NCI-H2107 (cell line): ENCODE measurements around the gene TNRC6B.
"Not testable (repeated sequence)": the region's sequence is repeated elsewhere in the genome, so short reads cannot be mapped to it uniquely, and the experiment has no call there.

Source experiments
- DNase-seq: peaks from one replicate; lab custom pipeline; 2025; lab: John Stamatoyannopoulos, UW

TNRC6B gene

DNA sequence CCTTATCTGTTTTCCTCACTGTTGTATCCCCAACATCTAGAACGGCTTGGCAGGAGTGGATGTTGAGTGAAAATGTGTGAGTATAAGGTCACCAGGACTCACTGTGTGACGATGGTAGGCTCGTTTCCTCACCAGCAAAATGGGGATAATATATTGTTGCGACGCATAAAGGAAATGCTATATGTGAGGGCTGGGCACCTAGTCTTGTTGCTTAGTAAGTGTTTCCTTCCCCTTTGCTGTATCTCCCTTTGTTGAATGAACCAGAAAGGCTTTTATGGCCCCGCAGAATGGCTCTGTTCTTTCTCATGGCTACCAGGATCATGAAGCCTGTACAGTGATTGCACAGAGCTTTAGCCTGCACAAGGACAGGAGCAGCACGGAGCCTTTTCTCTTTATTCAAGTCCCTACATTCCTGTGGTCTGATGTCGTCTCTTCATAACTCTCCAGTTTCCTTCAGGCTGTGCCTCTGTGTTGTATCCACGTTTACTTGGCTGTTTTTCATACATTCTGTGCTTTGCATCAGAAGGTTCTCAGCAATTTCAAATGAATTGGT lies 5.4 kb downstream of the TNRC6B start:
- DNase-seq = no peak

DNA sequence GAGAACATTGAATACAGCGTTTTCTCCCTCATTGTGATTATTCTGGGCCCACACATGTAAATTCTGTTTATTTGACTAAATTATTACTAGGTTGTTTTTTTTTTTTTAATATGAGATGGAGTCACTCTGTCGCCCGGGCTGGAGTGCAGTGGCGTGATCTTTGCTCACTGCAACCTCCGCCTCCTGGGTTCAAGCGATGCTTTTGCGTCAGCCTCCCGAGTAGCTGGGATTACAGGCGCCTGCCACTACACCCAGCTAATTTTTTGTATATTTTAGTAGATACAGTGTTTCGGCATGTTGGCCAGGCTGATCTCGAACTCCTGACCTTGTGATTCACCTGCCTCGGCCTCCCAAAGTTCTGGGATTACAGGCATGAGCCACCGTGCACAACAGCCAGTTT lies 5.9 kb downstream of the TNRC6B start:
- not testable (repeated sequence) for DNase-seq

DNA sequence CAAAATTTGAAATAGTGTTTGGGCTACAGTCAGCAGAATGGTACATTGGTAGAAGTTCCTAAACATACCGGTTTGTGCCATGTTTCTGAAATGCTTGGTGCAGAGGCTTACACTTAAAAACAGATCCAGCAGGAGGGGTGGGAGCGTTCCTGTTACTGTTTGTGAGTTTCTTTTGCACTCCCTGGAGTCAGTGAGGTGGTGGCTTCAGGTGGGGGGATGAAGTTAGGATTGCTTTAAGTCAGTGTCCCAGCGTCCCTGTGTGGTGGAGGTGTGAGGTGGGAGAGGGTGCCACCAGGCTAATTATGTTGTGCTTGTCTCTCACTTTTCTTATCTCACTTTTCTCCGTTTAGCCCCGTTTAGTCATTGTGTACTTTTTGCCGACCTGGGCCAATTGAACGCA lies 9.7 kb downstream of the TNRC6B start:
- no peak for DNase-seq

DNA sequence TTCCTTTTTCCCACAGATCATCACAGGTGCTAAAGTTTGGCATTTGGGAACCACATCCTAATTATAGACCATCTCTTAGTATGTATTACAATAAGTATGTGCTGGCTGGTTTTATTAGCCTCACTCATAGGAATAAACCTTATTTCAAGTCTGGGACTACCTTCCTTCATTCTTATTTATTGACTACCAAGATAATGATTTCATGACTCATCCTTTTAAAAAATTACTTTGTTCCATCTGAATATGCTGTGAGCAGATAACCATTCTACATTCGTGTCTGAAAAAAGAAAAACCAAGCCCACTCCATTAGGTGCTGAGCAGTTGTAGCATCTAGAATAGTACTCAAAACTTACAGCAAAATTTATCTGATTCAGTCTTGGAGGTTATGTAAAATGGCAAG lies 12.3 kb downstream of the TNRC6B start:
- DNase-seq = no peak

DNA sequence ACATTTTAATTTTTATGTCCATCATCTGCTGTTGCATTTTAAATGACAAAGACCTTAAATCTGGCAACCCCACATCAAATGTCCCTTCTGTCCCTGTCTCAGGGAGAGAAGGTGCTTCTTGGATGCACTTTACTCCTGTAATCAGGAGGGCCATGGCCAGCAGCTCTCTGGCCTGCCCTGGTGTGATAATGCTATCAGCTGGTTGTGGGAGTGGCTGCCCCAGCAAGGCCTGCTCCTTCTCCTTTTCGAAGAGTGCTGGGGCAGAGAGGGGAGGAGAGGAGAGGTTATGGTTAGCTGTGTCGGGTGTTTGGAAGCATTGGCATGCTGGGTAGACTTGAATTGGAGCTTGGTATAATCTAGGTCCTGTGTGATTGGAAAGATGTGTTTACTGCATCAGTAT lies 12.8 kb downstream of the TNRC6B start:
- DNase-seq = no peak

DNA sequence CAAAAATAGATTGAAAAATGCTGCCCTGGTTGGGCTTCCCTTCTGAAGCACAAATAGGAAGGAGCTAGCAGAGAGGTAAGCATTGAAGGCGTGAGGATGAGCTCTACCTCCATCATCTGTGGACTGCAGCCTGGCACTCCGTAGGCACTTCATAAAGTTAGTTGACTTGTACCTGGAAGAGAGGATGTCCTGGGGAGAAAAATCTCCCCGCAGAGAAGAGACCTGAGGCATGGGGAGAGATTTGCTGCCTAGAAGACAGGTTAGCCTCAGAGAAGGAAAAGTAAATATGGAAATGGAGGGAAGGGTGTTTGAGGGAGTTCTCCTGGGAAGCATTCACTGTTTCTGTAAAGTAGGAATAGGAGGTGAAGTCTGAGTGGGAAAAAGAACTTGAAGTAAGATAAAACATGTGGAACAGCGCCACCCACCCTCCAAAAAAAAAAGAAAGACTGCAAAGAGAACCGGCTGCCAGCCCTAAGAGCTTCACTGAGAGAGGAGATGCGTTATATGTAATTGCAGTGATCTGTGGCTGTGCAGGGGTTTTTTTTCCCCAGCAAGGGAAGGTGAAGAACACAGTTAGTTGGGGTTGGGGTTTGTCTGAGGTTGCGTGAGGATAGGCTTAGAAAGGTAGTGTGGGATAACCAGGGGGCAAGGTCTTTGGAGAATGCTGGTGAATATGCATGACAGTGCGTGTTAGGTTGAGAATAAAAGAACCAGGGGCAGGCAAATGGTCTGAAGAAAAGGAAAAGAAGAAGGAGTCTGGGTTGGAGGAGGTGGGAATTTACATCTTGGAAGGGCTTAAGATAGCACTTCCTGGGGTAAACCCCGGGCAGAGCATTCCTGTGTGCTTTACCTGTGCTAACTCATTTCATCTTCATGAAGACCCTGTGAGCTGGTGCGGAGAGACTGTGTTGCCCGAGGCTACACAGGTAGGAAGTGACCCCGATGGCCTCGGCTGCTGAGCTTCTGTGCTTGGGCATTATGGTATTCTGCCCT lies 16.0 kb downstream of the TNRC6B start:
- no peak for DNase-seq

DNA sequence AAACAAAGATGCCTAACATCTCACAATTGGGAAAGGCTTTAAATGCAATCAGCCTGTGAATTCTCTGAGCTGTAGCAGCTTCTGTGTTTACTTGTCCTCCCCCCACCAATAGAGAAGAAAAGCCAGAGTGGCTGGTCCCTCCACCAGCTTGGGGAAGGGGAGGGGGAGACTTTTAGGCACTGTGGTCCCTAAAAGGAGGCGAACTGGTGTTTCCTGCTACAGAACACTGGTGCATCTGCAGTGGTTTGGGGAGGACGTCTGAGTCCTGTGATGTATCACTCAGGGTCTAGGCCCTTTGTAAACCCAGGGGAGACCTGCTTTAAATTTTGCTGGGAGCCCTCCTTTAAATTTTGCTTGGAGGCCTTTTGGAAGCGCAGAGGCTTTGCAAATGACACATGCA lies 16.9 kb downstream of the TNRC6B start:
- no peak for DNase-seq

DNA sequence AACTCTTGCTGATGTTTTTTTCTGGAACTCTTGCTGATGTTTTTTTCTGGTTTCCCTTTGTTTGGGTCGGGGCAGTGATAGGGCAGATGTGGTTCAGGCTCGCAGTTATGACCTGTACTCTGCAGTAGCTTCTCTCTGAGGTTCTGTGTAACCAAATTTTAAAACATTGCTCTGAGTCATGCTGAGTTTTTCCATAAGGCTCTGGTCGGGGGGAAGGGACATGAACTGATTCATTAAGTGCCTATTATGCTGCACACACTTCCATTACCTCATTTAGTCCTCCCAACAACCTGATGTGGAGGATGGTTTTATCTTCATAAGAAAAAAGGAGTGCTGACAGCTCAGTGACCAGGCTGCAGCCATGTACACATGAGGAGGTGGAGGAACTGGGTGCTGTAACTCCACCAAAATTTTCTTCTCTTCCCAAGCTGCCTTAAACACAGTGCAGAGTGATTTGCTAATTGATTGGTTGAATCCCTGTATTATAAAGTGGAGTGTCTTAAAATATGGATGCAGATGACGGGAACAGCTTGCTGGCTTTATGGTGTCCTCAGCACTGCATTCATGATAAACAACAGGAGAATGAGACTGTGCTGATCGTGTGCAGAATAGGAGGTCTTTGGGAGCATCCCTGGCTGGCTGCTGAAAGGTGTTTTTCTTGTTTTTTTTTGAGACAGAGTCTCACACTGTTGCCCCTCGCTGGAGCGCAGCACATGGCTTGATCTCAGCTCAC lies 19.1 kb downstream of the TNRC6B start:
- DNase-seq = no peak

DNA sequence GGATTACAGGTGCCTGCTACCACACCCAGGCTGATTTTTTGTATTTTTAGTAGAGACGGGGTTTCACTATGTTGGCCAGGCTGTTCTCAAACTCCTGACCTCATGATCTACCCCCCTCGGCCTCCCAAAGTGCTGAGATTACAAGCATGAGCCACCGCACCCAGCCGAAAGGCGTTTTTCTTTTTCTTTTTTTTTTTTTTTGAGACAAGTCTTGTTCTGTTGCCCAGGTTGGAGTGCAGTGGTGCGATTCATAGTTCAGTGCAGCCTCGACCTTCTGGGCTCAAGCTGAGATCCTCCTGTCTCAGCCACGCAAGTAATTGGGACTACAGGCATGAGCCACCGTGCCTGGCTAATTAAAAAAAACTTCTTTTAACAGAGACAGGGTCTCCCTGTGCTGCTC lies 19.7 kb downstream of the TNRC6B start:
- DNase-seq = not testable (repeated sequence)

DNA sequence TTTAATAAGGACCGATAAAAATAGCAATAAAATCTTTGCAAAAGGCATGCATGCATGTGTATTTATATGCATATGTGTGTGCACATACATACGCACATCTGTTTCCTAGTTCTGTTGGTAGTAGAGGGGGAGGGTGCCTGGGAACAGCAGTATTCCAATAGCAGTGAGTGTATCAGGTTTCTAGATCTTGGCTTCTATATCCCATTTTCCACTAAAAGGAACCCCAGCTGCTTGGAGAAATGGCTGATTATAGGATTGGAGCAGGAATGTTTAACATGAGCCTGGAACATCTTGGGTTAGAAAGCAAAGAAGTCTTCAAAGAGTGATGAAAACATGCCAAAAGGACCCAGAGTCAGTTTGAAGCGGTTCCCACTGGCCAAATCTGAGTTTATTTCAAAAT lies 21.0 kb downstream of the TNRC6B start:
- no peak for DNase-seq

DNA sequence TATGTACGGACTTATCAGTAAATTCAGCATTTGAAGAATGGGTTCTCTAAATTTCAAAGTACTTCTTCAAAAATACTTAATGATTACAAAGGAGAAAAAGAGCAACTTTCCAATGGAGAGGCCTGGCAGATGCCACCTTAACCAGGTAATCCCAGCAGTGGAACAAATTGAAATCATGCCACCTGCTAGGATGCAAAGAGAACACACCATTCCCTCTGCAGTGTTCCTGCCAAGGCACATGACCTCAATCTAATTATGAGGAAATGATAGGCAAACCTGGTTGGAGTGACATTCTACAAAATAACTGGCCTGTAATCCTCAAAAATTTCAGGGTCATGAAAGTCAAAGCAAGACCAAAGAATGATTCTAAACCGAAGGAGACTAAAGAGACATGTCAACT lies 21.5 kb downstream of the TNRC6B start:
- no peak for DNase-seq

DNA sequence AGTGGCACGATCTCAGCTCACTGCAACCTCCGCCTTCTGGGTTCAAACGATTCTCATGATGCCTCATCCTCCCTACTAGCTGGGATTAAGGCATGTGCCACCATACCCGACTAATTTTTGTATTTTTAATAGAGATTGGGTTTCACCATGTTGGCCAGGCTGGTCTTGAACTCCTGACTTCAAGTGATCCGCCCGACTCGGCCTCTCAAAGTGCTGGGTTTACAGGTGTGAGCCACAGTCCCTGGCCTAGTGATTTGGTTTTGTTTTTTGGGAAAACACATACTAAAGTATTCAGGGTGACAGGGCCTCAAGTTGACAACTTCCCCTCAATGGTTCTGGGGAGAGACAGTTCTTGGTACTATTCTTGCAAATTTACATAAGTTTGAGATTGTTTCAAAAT lies 22.1 kb downstream of the TNRC6B start:
- DNase-seq = no peak

DNA sequence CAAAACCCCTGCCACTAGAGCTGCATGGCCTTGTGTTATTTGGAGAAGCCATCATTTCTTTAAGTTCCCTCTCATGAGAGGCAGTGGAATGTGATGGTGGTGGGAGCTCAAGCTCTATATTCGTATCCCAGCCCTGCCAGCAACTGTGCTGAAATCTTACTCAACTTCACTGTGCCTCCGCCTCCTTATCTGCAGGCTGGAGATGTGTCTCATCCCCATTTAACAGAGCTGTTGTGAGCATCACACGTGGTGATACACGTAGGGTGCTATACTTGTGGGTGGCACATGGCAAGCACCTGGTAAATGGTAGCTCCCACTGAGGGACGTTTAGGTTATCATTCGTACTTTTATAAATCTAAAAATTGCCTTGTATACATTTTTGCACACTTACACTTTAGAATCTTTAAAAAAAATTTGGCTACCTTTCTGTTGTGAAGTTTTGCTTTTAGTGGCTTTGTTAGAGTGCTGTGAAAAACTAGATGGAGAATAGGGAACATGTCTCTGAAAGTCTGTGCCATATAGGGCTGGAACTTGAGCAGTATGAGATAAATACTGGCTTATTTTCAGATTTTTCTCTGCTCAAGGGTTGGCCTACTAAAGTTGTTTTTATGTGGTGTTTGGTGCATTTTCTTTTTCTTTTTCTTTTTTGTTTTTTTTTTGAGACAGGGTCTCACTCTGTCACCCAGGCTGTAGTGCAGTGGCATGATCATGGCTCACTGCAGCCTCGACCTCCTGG lies 23.2 kb downstream of the TNRC6B start:
- no peak for DNase-seq

DNA sequence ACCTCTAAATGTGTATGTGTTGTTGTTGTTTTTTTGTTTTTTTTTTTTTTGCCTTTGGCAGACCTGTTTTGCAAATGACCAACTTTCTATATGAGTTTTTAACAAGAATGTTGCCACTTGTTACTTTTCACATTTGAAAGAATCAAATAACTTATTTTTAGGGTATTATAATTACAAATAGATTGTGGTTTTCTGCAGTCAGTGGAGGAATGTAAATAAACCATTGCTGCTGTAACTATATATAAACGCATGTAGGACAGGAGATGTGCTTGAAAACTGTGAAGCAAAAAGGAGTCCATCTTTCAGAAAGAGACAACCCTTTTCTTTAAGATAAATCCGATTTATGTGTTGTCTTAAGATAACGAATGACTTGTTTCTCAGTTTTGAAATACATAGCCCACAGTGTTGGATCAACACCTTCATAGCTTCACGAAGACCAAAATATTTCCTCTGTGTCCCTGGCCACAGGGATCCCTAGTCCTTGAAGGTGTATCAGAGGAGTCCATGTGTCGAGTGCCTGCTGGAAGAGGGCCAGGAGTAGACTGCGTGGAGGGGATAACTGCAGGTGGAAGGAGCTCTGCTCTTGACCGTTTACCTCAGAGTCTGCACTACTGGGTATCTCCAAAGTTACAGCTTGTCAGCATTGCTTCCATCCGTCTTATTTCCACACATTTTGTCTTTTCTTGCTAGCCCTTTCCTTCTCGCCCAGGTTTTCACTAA lies 24.7 kb downstream of the TNRC6B start:
- no peak for DNase-seq

DNA sequence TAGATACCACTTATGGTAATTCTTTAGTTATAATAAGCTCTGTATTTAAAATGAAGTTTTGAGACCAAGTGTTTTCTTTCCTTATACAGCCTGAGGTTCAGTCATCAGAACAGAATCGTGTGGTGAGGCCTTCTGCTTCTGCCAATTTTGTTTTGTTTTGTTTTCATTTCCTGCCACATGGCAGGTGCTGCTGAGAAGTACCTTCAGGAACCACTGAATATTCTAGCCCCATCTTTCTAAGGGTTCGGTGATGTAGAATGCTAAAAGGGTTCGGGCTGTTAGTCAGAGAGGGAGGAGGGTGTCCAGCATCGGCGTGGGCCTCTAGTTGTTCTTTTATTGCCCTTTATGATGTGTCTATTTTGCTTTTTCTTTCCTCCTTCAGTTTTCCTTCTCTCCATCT lies 25.8 kb downstream of the TNRC6B start:
- DNase-seq = no peak

DNA sequence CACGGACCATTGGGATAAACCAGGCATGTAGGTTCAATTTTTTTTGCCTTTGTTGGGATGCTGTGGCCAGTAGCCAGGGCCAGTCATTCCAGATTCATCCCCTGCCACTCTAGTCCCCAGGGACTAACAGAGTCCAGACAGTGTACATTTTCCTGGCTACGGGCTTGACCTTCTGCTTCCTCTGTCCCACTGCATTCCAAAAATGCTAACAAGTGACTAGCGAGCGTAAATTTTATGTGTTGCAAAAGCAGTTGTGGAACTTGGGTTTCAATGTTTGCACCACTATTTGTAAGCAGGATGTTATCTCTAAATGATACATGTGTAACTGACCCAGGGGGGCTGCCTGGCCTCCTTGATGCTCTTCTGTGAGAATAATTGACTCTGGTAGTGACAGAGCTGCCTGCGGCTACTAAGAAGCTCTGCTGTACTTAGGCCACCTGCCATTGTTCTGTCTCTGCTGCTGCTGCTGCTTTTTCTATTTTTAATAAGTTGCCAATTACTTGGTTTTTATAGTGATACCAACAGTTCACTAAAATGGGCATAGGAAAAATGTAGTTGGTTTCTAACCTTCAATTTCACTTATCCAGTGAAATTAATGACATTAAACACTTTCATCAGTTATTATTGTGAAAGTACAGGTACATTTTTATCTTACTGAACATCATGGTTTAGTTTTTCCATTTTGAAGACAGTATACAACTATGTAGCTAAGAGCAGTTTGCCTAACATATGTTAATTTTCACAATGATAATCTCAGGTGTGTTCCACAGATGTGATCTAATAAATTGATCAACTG lies 26.8 kb downstream of the TNRC6B start:
- DNase-seq = no peak

DNA sequence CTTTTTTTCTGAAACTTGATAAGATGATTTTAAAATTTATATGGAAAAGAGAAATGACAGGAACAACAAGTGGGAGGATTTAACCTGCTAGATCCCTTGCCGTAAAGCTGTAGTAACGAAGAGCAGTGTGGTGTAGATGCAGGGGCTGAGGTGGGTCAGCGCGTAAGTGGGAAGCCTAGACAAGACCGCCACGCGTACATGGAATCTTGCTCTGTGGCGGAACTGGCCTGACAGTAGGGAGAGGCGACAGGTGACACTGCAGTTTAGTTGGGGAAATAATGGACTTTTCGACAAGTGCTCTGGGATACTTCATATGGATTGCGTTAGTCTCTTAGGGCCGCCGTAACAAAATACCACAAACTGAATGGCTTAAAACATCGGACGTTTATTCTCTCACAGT lies 28.8 kb downstream of the TNRC6B start:
- no peak for DNase-seq

DNA sequence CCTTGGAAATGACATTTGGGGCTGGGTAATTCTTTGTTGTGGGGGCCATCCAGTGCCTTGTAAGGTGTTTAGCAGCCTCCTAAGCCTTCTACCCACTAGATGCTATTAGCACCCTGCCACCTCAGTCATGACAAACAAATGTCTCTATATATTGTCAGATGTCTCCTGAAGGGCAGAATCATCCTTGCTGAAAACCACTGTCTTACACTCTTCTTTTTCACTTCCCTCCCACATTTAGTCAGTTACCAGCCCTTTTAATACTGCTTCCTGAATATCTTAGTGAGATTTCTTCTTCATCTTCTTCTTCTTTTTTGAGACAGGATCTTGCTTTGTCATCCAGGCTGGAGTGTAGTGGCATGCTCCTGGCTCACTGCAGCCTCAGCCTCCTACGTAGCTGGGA lies 33.1 kb downstream of the TNRC6B start:
- no peak for DNase-seq

DNA sequence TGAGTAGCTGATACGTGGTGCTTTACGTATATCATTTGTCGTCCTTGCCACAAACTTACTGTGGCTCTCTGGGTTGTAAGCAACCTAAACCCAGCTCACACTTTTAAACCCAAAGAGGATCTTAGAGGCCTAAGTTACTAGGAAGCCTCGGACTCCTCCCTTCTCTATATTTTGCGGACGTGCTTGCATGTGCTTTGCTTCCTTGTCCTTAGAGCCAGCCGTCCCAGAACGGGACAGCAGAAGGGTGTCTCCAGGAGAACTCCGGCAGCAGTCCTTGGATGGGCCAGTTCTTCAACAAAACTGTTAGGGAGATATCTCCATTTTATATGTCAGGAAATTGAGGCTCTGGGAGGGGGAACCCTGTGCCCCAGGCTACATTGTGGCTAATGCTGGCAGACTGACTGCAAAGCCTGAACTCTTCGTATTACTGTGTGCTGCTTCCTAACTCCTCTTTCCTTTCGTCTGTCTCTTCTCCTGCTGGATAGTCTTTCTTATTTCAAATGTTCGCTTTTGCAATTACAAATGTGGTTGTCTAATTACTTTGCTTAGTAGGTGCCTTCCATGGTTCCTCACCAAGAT lies 33.8 kb downstream of the TNRC6B start:
- DNase-seq = no peak

DNA sequence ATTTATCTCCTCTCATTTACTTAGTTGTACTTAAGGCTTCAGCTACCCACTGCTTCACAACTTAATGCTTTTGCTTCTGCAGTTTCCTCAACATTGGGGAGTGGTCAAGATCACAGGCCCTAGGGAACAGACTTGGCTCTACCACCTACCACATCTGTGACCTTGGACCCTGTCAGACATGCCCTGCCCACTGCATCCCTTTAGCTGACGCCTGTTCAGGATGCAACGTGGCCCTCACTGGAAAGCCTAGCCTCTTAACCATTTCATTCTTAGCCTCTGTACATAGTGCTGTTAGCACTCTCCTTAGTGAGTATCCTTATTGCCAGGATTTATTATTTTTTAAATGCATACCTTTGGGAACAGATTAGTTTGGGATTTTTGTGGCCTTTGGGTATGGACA lies 34.4 kb downstream of the TNRC6B start:
- no peak for DNase-seq
